ENCODE results near the gene MARCHF11. TPM values are rescaled to one million over a fixed set of nuclear protein-coding genes. Genes with fewer than 3 reads are reported as not detected.

Gene MARCHF11
- total RNA-seq, 1 experiment from 2014 or later, result 0.37 TPM

DNA sequence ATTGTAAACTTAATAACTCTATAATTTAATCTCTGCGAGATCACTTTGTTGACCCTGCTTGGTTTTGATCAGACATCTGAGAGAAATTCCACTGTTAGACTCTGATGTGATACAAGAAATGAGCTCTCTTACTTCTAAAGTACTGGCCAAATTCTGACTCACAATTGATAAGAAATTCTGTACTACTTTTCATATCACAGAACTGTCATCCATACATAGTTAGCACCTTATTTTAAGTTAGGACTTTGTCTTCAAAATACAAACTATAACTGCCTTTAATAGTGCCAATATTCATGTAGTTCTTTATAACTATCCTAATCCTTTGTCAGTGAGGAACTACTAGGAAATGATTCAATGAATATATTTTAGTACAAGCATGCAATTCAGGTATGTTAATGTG is 23.4 kb downstream of the MARCHF11 start:
- Histone ChIP-seq H3K79me1 (ENCODE audit: insufficient read depth, low read depth, low read length, poor library complexity, severe bottlenecking) (no peaks in the 10 kb centered on the region), H3K14ac (ENCODE audit: insufficient read depth, low read length) (no peak overlapping the region), H4K91ac (ENCODE audit: insufficient read length, low read depth, low read length) (no peak overlapping the region), H3K27ac (ENCODE audit: insufficient read length, low read depth, low read length) (no peak overlapping the region), H3K4me1 (ENCODE audit: insufficient read depth, low read length) (no peaks in the 10 kb centered on the region), H3K4me2 (ENCODE audit: insufficient read depth, insufficient read length, low read length) (no peak overlapping the region), H3K27me3 (ENCODE audit: insufficient read depth, low read length) (no peaks in the 10 kb centered on the region), H2BK15ac (ENCODE audit: low read depth, low read length) (no peak overlapping the region), H3K23ac (ENCODE audit: insufficient read length, low read depth, low read length) (no peak overlapping the region), H3K79me2 (ENCODE audit: insufficient read depth, low read length) (no peaks in the 10 kb centered on the region), H4K5ac (ENCODE audit: insufficient read length, low read depth, low read length) (no peak overlapping the region), H3K4ac (ENCODE audit: low read depth, low read length) (no peak overlapping the region), H2BK20ac (ENCODE audit: low read depth, low read length, poor library complexity, severe bottlenecking) (no peak overlapping the region), H2AK5ac (ENCODE audit: insufficient read length, low read length) (no peak overlapping the region), H3T11ph (ENCODE audit: low read length) (no peak overlapping the region), H3K23me2 (ENCODE audit: insufficient read length, low read depth, low read length, poor library complexity, severe bottlenecking) (no peaks in the 10 kb centered on the region), H4K8ac (replicated peaks; ENCODE audit: insufficient read length, low read depth, low read length) (no peak overlapping the region), H4K20me1 (ENCODE audit: control insufficient read depth, insufficient read depth, insufficient read length) (no peaks in the 10 kb centered on the region), H2BK5ac (ENCODE audit: insufficient read length, low read length) (no peak overlapping the region), H2BK12ac (ENCODE audit: insufficient read length, low read depth, low read length) (no peak overlapping the region), H2BK120ac (ENCODE audit: low read depth, low read length, poor library complexity, severe bottlenecking) (no peak overlapping the region), H2AFZ (ENCODE audit: low read length) (no peak overlapping the region), H3K56ac (ENCODE audit: insufficient read length, low read depth, low read length) (no peak overlapping the region), H3K9ac (ENCODE audit: extremely low read depth, insufficient read length, low read length) (no peak overlapping the region), H3K9me3 (ENCODE audit: control insufficient read depth, low read depth, low read length) (no peaks in the 10 kb centered on the region), H3K18ac (ENCODE audit: insufficient read length, low read depth, low read length) (no peak overlapping the region)
- Mint-ChIP-seq H3K36me3 (ENCODE audit: insufficient read depth in 1 of 3, low read depth in 3 of 3) (no peaks in the 10 kb centered on the region), H3K27ac (no peak overlapping the region), H3K9me3 (no peaks in the 10 kb centered on the region), H3K27me3 (ENCODE audit: low read depth) (no peaks in the 10 kb centered on the region), H3K4me1 (no peaks in the 10 kb centered on the region), H3K4me3 (no peak overlapping the region)
- TF ChIP-seq, protein P1, sequence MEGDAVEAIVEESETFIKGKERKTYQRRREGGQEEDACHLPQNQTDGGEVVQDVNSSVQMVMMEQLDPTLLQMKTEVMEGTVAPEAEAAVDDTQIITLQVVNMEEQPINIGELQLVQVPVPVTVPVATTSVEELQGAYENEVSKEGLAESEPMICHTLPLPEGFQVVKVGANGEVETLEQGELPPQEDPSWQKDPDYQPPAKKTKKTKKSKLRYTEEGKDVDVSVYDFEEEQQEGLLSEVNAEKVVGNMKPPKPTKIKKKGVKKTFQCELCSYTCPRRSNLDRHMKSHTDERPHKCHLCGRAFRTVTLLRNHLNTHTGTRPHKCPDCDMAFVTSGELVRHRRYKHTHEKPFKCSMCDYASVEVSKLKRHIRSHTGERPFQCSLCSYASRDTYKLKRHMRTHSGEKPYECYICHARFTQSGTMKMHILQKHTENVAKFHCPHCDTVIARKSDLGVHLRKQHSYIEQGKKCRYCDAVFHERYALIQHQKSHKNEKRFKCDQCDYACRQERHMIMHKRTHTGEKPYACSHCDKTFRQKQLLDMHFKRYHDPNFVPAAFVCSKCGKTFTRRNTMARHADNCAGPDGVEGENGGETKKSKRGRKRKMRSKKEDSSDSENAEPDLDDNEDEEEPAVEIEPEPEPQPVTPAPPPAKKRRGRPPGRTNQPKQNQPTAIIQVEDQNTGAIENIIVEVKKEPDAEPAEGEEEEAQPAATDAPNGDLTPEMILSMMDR (conservative IDR thresholded peaks at IDR 0.05), result no peak
- DNase-seq, result no peak
- WGBS (ENCODE audit: extremely low coverage, insufficient read length, low lambda C conversion rate), result no CpG with 5 or more reads among the region's 1 CpG
